Fibroblast of upper back skin (primary cell): ENCODE measurements around the gene MRI1.
"Not testable (repeated sequence)": the region's sequence is repeated elsewhere in the genome, so short reads cannot be mapped to it uniquely, and the experiment has no call there.

Source experiments
- DNase-seq: peaks from one replicate; pipeline ENCODE4 v3.0.0-alpha.2; 2013

Gene MRI1

DNA sequence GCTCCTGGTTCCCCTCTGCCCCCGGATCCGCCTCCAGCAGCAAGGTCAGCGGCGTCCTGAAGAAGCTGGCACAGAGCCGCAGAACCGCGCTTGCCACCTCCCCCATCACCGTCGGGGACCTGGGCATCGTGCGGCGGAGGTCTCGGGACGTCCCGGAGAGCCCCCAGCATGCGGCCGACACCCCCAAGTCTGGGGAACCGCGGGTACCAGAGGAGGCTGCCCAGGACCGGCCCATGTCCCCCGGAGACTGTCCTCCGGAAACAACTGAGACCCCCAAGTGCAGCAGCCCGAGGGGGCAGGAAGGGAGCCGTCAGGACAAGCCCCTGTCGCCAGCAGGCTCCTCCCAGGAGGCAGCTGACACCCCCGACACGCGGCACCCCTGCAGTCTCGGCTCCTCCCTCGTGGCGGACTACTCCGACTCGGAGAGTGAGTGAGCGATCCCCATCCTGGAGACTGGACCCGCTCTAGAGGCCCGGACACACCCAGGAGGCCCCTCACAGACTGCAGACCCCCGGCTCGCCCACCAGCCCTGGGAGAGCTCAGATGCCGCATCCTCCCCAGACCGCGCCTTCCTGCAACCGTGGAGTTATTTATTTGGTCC, 1.6 kb upstream of the MRI1 start:
- no peak for DNase-seq

DNA sequence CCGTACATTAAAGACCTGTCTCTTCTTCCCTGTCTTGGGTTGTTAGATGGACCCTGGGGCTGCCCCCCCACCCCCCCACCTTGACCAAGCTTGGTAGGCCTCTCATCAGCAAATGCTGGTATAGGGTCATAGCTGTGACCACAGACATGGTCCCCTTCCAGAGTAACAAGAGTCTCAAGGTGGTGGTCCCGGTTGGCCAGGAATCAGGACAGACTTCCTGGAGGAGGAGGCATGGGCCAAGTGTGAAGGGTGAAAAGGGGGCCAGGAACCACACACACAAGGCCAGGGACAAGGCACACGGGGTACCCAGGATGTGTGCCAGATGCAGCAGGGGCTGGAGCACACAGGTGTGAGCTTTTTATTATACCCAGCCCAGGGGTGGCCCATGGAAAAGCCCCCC, 1.1 kb upstream of the MRI1 start:
- DNase-seq: no peak

DNA sequence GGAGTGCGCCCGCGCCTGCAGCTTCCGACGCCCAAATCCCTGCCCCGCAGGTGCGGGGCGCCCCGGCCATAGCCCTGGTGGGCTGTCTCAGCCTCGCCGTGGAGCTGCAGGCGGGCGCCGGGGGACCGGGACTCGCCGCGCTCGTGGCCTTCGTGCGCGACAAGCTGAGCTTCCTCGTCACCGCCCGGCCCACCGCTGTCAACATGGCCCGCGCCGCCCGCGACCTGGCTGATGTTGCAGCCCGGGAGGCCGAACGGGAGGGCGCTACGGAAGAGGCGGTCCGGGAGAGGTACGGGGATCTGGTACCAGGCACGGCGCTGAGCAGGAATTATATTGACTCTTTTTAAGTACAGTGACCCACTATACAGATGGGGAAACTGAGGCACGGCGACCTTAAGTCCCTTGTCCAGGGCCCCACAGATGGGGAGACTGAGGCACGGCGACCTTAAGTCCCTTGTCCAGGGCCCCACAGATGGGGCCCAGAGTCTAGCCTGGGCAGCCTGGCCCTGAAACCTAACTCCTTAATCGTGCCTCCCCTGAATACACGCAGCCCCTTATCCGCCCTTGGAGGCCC, 586 bp downstream of the MRI1 start:
- no peak for DNase-seq

DNA sequence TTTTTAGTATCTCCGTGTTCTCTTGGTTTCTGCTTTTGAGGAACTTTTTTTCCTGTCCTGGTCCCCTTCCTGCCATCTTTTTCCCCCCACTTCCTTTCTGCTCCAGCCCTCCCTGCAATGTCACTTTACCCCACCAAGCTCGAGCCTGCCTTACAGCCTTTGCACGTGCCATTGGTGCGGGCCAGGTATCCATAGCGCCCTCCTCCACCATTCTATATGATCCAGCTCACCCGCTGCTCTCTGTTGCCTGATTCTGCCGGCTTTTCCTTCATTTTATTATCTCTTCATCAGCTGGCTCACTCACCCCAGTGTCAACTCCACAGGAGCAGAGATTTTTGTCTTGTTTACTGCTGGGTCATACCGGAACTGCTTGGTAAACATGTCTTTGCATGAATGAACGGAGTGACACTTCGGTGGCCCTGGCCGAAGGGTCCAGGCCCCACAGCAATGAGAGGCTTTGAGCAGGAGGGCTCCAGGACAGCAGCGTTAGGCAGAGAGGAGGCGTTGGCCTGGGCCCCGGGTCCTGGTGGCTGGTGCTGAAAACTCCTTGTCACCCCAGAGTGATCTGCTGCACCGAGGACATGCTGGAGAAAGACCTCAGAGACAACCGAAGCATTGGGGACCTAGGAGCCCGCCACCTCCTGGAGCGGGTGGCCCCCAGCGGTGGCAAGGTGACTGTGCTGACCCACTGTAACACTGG, 1.2 kb downstream of the MRI1 start:
- DNase-seq: no peak

DNA sequence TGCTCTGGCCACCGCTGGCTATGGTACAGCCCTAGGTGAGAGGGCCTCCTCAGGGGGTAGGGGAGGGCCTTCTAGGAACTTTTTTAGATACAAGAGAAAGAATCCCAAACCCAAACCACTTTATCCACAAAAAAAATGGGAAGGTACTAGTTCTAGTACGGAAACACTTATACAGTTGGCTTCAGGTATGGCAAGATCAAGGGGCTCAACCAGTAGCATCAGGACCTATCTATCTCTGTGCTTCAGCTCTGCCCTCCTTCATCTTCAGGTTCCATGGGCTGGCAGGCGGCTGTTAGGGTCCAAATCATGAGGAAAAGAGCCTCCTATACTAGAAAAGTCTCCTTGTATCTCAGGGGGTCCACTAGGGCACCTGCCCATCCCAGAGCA, 1.8 kb downstream of the MRI1 start:
- no peak for DNase-seq

DNA sequence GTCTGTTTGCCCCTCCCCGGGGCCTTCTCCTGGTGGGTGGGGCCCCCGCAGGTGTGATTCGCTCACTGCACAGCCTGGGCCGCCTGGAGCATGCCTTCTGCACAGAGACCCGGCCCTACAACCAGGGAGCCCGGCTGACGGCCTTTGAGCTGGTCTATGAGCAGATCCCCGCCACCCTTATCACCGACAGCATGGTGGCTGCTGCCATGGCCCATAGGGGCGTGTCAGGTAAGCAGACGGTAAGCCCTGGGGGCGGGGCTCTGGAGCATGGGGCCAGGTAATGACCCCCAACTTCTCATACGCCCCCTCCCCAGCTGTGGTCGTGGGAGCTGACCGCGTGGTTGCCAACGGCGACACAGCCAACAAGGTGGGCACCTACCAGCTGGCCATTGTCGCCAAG, 4.2 kb downstream of the MRI1 start:
- no peak for DNase-seq

DNA sequence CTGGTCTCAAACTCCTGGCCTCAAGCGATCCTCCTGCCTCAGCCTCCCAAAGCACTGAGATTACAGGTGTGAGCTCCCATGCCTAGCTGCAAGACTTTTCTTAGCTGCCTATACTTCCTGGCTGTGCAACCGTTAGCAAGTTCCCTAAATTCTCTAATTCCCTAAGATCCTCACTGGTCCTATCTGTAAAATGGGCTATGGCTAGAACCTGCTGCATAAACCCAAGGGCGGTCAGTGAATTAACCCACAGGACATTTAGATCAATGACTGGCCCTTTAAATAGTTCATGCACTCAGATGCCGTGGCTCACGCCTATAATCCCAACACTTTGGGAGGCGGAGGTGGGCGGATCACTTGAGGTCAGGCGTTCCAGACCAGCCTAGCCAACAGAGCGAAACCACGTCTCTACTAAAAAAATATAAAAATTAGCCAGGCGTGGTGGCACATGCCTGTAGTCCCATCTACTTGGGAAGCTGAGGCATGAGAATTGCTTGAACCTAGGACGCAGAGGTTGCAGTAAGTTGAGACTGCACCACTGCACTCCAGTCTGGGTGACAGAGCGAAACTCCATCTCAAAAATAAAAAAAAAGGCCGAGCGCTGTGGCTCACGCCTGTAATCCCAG, 5.8 kb downstream of the MRI1 start:
- DNase-seq: no peak

DNA sequence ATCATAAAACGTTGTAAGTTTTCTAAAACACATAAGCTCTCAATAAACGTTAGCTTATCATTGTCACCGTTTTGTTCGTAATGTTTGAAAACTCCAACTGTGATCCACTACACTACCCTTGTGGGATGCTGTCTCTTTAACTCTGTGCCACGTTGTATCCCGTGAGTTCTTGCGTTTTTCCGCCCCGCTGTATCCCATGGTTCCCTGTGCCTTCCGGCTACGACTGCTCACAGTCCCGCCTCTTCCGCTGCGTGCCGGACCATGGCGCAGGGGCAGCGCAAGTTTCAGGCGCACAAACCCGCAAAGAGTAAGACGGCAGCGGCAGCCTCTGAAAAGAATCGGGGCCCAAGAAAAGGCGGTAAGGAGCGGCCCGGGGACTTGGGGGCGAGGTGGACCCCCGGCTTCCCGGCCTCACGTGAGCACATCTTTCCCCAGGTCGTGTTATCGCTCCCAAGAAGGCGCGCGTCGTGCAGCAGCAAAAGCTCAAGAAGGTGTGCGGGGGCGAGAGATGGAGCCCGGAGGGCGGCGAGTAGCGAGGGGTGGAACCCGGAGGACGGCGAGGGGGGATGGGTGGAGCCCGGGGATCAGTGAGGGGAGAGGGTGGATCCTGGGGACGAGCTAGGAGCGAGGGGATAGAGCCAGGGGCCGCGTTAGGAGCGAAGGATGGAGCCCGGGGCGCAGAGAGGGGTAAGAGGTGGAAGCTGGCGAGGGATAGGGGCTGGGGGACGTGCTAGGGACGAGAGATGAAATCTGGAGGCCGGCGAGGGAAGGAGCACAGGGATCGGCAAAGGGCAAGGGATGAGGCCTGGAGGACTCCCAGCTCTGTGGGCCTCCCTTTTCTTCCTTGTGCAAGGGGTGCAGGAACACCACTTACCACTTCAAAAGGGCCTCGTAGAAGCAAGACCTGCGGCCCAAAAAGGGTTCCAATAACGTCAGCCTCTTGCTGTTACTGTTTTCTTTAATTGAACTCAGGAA, 10.2 kb downstream of the MRI1 start, which contains the start of gene C19orf53:
C19orf53 (plus strand) TSS at position 240 of the 975 bp plus-strand sequence; CDS start at position 262, 22 bp downstream.
- DNase-seq: peak; percentile 90

DNA sequence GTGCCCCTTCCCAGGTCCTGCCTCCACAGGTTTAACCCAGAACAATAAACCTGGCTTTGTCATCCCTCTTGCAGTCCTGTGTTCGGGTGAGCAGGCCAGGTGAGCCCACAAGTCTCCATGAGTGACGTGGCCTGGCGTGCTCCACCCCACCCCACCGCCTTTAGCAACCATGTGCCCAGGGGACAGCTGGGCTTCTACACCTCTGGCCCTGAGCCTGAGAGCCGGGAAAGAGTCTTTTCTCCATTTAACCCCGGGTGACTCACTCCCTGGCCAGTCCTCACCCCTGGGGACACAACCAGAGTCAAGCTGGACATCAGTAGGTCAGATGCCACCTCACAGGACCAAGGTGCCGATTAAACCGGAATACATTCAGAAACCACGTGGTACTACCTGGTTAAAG, 14.1 kb downstream of the MRI1 start:
- DNase-seq: no peak

DNA sequence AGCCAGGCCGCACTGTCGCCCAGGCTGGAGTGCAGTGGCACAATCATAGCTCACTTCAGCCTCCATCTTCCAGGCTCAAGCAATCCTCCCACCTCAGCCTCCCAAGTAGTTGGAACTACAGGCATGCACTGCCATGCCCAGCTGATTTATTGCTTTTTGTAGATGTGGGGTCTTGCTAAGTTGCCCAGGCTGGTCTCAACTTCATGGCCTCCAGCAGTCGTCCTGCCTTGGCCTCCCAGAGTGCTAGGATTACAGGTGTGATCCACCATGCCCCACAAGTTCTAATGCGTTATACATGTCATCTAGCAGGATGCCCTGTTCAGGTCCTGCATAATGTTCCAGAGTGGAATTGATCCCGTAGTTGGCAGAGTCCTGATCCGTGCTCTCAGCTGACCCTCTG, 14.5 kb downstream of the MRI1 start:
- no peak for DNase-seq

DNA sequence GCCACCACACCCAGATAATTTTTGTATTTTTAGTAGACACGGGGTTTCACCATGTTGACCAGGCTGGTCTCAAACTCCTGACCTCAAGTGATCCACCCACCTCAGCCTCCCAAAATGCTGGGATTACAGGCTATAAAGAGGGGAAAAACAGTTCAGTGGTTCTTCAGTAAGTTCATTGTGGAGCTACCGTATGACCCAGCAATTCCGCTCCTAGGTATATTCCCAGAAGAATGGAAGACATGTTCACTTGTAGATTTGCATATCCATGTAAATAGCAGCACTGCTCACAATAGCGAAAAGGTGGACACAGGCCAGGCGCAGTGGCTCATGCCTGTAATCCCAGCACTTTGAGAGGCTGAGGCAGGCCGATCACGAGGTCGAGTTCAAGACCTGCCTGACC, 15.5 kb downstream of the MRI1 start:
- not testable (repeated sequence) for DNase-seq

DNA sequence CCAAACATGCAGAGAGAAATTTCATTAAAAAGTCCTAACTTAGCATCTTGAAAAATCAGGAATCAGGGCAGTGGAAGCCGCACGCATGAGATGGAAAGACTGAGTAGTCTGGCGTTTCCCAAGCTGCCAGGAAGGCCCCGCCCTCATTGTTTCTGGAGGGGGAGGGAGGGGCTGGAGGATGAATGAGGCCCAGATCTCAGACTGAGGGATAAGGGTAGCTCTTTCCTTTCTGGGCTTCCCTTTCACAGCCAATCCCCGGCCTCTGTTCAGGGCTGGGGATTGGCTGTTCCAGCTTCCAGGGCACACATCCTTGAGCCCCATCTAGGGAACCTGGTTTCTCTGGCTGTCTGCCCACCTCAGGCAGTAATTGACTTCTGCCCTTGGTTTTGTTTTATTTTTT, 17.2 kb downstream of the MRI1 start:
- DNase-seq: peak; percentile 92

DNA sequence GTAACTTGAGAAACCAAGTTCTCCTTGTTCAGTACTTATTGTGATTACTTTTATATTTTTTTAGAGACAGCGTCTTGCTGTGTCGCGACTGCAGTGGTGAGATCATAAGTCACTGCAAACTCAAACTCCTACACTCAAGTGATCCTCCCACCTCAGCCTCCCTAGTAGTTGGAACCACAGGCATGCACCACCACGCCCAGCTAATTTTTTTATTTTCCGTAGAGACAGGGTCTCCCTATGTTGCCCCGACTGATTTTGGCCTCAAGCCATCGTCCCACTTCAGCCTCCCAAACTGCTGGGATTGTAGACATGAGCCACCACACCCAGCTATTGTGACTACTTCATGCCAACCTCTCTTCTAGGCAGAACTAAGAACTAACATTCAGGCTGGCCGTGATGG, 18.2 kb downstream of the MRI1 start:
- no peak for DNase-seq

DNA sequence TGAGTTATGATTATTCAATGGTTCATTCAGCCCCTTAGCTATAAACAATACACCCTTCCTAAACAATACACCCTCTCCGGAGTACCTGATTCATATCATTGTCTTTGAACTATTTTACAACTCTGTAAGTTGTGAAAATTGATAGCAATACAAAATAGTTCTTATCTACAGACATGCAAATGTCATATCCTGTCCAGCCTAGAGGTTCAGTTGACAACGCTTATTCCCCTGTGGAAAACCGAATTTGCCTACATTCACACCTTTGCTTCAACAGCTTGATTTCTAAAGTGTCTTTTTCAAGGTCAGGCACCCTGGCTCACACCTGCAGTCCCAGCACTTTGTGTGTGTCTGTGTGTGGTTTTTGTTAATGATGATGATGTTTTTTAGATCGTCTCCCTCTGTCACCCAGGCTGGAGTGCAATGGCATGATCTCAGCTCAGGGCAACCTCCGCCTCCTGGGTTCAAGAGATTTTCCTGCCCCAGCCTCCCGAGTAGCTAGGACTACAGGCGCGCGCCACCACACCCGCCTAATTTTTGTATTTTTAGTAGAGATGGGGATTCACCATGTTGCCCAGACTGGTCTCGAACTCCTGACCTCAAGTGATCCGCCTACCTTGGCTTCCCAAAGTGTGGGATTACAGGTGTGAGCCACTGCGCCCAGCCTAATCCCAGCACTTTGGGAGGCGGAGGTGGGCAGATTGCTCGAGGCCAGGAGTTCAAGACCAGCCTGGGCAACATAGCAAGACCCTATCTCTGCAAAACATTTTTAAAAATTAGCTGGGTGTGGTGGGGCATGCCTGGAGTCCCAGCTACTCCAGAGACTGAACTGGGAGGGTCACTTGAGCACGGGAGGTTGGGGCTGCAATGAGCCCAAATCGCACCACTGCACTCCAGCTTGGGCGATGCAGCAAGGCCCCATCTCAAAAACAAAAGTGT, 19.5 kb downstream of the MRI1 start:
- no peak for DNase-seq

DNA sequence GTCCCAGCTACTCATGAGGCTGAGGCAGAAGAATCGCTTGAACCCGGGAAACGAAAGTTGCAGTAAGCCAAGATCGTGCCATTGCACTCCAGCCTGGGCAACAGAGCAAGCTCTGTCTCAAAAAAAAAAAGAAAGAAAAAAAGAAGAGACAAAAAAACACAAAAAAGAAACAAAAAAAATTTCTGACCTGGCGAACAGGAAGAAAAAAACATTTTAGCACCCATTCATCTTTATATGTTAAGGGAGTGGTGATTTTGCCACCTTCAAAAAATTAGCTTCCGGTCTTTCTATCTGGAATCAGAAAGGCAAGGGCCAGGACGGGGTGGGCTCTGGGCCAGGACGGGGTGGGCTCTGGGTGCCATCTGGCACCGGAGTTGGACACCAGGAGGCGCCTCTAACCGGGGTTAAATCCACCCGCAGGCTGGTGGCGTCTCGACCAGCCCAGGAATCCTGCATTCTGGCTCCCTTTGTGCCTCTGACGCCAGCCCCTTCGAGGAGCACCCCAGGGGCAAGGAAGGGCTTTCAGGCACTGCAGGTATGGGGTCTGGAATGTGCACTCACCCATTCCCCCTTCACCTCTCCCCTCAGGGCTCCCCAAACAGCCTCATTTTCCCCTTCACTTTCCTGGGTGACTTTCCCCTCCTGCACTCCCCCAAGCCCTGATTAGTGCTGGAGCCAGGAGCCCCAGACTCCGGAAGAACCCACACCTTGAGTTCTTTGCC, 20.6 kb downstream of the MRI1 start:
- peak; percentile 74 for DNase-seq

DNA sequence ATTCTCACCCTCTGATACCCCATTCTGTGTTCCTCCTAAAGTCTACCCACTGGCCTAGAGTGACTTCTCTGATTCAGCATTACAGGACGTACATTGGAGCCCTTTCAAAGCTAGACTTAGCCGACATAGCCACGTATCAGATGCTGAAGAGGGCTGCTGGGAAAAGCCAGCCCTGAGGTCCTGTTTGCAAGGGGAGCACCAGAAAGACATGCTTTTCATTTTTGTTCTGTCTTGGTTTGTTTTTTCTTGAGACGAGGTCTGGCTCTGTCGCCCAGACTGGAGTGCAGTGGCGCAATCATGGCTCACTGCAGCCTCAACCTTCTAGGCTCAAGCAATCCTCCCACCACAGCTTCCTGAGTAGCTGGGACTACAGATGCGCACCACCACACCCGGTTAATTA, 24.7 kb downstream of the MRI1 start:
- DNase-seq: peak; percentile 86

DNA sequence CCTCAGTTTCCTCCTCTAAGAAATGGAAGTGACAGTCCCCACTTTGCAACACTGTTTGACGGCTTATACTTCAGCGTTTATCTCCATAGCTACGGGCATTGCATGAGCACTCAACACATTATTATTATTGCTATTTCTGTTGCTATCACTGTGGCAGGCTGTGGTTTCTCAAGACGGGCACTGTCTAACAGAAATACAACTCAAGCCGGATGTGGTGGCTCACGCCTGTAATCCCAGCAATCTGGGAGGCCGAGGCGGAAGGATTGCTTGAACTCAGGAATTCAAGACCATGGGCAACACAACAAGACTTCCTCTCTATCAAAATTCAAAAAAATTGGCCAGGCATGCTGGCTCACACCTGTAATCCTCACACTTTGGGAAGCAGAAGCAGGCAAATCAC, 26.0 kb downstream of the MRI1 start:
- no peak for DNase-seq

DNA sequence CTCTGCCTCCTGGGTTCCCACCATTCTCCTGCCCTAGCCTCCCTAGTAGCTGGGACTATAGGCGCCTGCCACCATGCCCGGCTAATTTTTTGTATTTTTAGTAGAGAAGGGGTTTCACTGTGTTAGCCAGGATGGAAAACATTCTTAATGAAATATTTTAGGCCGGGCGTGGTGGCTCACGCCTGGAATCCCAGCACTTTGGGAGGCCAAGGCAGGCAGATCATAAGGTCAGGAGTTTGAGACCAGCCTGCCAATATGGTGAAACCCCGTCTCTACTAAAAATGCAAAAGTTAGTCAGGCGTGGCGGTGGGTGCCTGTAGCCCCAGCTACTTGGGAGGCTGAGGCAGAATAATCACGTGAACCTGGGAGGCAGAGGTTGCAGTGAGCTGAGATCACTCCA, 29.0 kb downstream of the MRI1 start:
- DNase-seq: not testable (repeated sequence)

DNA sequence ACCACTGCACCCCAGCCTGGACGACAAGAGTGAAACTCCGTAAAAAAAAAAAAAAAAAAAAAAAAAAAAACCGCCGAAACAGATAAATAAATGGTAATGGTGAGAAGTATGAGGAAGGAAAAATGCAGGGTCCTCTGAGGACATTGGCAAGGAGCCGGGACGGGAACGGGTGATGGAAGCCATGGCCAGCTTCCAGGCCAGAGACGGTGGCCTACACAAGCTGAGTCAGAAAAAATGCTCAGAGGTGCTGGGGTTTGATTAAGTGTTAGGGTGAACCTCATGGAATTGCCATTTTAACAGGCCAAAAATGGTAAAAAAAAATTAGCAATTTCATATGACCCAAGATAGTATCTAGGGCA, 30.1 kb downstream of the MRI1 start:
- peak; percentile 98 for DNase-seq

DNA sequence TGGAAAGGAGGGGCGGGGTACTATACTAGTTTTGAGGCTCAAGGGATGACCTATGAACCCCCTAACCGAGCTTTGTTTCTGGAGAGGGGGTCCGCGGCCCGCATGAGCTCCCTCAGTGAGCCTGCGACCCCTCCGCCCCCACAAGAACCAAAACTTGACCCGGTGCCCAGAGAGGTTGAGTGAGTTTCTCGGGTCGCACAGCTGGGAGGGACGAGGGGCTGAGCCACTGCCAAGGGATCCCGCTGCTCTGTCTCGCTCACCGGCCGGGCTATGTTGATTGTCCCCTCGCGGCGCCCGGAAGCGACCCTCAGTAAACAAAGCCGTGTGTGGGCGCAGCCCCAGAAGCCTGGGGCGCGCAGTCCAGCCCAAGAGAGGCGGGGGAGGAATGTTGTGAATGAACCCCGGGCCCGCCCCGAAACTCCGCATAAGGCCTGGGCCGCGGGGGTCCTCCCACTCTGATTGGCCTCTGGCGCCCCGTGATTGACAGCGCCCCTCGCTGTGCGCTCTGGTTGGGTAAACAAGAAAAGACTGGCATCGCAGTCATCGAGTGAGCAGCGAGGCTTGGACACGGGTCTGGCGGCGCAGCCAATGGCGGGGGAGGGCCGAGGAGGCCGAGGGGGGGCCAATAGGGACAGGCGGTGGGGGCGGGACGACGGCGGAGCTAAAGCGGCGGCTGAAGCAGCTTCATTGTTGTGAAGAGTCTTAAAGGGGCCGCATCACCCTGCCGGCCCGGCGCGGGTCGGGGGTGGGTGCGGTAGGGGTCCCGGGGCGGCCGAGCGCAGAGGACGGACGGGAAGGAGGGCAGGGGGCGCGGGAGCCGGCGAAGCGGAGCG, 30.7 kb downstream of the MRI1 start, which contains the start of gene ZSWIM4:
ZSWIM4 (plus strand) TSS at position 687 of the 833 bp plus-strand sequence. CDS start 206 bp downstream, outside the sequence.
- peak; percentile 100 for DNase-seq
